Cerebellar nuclear complex (tissue), 1 donor: ENCODE measurements around the gene NOTCH3.

Source experiments
- DNase-seq, 2 experiments: peaks; one replicate each; lab custom pipeline; 2025; lab: John Stamatoyannopoulos, UW

NOTCH3 gene

DNA sequence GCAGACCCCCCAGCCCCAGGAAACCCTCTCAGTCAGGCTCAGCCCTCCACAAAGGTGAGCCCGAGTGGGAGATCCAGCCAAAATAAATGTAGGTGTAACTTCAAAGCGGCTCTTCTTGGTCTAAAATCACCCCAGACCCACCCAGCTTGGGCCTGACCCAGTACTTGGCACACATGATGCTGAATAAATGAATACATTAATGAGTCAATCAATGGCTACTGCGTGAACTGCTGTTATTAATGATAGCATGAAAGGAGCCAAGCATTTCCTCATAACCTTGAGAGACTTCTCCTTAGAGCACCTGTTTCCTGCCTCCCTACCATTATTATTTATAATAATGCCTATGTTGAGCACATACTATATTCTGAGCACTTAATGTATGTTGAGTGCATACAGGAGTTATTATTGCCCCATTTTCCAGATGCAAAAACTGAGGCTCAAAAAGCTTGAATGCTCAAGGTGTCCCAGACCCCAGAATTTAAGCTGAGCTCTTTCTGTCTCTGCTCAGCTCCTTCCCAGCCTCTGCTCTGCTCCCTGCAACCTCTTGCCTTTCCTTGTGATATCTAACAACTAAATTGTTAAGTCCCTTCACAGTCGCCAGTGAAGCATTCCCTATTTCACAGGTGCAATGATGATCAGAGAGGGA, 4.3 kb downstream of the NOTCH3 start:
- DNase-seq: no peak

DNA sequence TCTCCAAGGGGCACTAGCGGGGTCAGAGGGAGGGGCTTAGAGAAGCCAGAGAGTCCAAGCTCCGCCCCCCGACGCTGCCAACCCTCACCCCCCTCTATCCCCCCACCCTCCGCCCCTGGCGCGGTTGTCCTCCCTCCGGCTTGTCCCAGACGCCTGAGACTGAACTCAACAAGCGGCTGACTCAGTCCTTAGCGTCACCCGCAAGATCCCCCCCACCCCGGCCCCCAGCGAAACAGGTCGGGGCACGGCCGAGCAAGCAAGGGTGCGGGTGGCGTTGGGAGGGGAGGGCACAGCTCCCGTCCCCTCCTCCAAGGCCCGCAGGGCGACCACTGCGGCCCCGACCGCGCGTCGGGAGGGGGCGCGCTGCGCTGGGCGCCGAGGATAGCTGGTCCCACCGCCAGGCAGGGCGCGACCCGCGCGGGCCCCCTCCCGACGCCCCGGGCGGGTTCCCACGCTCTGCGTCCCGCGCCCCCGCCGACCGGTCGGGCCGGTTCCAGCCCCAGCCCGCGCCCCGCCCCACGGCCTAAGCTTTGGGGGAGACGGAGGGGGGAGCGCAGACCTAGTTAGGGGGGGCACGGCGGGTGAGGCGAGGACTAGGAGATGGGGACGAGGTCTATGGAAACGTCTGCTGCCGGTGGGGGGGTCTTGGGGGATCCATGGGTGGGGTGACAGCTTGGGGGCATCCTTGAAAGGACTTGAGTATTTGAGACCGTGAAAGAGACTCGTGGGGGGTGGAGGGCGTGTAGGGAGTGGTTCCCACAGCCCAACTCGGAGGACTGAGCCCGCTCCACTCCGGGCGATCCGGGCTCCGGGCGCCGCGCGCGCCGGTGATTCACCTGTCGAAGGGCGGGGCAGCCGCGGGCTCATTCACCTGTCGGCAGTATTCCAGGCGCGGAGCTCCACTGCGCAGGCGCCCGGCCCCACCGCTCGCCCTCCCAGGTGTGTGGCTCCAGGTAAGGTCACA, 5.1 kb downstream of the NOTCH3 start:
- no peak for DNase-seq

- DNase-seq: no peak
Observed at GRCh38 chr19:15194938-15195337, 5.9 kb downstream of the NOTCH3 start.

DNA sequence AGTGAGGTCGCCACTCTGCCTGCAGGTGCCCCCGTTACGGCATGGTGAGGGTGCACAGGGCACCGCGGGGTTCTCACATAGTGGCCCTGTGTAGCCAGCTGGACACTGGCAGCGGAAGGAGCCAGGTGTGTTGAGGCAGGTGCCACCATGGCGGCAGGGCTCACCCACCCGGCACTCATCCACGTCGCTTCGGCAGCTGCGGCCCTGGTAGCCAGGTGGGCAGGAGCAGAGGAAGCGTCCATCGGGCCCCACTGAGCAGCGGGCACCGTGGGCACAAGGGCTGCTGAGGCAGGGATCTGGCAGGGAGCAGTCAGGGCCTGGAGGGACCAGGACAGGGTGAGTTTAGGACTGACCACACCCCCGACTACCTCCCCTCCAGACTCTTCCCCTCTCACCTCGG, 8.8 kb downstream of the NOTCH3 start:
- no peak for DNase-seq

DNA sequence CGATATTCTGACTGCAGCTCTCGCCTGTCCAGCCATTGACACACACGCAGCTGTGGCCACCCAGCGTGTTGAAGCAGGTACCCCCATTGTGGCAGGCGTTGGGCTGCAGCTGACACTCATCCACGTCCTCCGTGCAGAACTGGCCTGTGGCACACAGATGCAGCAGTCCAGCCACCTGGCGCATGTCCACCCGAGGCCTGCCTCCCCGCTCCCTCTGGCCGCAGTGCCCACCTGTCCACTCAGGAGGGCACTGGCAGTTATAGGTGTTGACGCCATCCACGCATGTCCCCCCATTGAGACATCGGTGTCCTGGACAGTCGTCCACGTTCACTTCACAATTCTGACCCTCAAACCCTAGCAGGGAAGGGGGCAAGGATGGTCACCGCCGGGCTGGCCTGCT, 9.3 kb downstream of the NOTCH3 start:
- DNase-seq: no peak

GRCh38 chr19:15188851-15189250, 11.9 kb downstream of the NOTCH3 start:
- DNase-seq: no peak

- DNase-seq: no peak
Observed at GRCh38 chr19:15187026-15188007, 13.5 kb downstream of the NOTCH3 start.

GRCh38 chr19:15185188-15185587, 15.6 kb downstream of the NOTCH3 start:
- DNase-seq: no peak

GRCh38 chr19:15184776-15185175, 16.0 kb downstream of the NOTCH3 start:
- DNase-seq: no peak

- no peak for DNase-seq
Observed at GRCh38 chr19:15181394-15181793, 19.4 kb downstream of the NOTCH3 start.

- no peak for DNase-seq
Observed at GRCh38 chr19:15180451-15181390, 20.1 kb downstream of the NOTCH3 start.

- DNase-seq: no peak
Observed at GRCh38 chr19:15178629-15179308, 22.0 kb downstream of the NOTCH3 start.

- DNase-seq: peak in 1 of 2 experiments; percentile 24
Observed at GRCh38 chr19:15177269-15178116, 23.3 kb downstream of the NOTCH3 start.

GRCh38 chr19:15175609-15176008, 25.2 kb downstream of the NOTCH3 start:
- DNase-seq: no peak

DNA sequence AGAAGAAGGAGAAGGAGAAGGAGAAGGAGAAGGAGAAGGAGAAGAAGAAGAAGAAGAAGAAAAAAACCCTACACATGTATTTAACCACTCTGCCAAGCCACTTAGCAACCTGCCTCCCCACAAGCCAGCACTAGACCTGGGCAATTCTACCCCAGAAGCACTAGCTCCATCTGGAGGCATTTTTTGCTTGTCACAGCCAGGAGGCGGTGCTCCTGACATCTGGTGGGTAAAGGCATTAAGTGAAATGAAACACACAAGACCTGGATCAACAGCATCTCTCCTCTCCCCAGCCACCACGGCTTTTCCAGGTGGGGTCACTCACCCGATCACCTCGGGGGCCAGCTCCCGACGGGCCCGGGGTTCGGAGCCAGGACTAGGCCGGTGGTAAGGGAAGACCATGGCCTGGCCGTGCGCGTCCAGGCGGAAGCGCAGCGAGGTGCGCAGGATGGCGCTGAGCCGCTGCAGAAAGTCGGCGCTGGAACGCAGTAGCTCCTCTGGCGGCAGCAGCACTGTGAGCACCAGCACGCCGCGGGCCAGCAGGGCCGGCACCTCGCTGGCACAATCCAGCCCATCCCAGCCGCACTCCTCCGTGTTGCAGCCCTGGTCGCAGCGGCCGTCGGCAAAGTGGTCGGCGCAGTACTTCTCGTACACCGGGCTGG, 26.9 kb downstream of the NOTCH3 start:
- DNase-seq: no peak

- no peak for DNase-seq
Observed at GRCh38 chr19:15170345-15170744, 30.4 kb downstream of the NOTCH3 start.

DNA sequence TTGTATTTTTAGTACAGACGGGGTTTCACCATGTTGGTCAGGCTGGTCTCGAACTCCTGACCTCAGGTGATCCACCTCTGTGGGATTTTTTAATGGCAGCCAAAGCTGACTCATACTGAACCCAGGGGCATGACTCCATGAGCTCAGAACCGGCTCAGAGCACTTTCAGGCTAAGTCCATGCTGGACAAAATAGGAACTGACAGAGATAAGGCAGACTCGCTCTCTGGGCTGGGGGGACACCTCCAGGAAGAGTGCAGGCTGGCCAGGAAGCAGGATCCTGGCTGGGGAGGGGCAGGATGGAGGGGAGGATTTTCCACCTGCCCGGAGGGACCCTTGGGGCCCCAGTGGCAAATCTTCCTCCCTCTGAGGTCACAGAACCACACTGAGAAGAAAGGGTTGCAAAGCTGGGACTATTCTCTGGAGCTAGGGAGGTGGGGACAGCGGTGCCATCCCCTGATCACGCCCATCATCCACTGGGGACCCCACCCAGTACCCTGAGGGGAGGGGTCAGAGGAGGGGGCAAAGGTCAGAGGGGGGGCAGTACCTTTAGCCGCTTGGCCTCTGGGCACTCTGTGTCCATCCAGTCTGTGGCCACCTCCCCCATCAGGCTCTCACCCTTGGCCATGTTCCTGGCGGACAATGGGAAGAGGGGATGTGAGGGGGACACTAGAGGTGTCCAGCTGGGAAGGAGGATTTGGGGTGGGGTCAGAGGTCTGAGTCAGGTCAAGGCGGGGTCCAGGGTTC, 31.1 kb downstream of the NOTCH3 start:
- no peak for DNase-seq

DNA sequence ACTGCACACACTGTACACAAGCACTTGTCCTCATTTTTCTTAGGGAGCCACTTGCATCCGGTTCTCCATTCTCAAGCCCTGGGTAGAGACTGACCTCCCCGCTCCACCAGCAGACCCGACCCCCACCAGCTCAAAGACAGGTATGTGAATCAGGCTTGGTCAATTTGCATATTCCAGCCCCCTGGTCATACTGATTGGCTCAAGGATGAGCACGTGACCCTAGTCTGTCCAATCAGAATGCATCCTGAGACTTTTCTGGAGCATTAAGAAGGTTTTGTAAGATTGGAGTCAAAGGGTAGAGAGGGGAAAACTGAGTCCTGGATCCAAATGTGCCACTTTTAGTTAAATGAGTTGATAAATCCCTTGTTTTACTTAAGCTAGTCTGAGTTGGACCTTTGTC, 34.1 kb downstream of the NOTCH3 start:
- no peak for DNase-seq
